Measurements from ENCODE around the gene ACBD3.
A peak's percentile ranks its signal among the peaks of the same experiment; 100 is the strongest.

ACBD3 gene

DNA sequence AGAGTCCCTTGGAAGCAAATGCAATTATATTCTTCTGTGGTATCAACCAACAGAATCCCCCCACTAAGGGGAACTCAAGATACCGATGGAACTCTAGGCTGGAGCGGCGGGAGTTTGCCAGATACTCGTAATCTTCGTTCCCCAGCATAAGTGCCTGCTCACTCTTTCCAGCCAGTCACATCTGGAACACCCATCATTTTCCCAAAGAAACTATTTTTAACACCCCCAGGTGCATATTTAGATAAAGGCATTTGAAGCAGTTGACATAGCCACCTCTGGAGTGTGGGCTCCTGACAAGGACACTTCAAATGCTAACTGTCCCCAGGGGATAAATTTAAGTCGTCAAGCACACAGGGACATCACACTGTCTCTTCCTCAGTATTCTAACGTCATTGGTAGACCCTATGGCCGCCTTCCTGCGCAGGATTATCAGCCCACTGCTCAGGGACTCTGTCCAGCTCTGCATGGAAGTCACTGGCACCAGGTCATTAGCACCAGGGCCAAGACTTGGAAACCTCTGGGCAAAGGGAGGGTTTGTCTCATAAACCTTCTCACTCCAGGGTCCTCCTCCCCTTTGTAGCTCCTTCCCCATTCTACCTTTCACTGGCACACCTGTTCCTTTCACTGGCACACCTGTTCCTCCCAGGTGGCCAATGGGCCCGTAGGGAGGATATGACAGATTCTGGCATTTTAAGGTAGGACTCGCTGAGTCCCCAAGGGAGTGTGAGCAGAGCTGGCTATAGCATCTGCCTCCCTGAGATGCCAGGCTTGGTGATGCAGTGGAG, 75.3 kb downstream of the ACBD3 start:
- DNase-seq: no peak

DNA sequence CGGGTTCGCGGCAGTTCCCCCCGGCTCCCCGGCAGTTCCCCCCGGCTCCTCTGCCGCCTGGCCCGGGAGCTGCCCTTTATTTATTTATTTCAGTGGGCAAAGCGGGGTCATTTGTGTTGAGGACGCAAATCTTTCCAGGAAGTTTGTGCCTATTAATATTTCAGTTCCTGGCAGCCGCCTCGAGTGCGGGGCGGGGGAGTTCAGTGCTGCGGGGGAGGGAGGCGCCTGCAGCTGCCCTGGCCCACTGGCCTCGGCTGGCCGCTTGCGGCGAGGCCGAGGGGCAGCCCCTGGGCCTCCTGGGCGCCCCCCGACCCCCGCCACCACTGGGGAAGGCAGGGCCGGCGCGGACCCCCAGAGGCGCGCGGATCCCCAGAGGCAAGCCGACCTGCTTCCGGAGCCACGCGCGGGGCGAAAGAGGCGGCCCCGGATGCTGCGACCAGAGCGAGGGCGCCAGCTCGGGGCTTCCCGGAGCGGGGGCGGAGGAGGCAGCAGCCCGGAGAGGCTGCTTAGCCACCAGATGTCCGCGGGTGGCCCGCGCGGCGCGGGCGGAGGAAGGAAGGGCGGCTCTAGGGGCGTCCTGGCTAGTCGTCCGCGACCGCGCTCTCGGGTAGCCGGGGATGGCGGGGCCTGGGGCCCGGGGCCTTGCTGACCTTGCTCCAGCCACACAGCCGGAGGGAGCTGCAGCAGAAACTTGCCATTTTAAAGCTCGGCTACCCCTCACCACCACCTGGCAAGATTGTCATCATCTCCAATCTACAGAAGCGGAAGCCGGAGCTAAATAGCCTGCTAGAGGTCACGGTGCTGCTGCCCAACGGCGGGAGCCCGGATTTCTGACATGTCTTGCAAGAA, 76.1 kb downstream of the ACBD3 start:
- peak; percentile 68 to 90 (median 84) for DNase-seq

DNA sequence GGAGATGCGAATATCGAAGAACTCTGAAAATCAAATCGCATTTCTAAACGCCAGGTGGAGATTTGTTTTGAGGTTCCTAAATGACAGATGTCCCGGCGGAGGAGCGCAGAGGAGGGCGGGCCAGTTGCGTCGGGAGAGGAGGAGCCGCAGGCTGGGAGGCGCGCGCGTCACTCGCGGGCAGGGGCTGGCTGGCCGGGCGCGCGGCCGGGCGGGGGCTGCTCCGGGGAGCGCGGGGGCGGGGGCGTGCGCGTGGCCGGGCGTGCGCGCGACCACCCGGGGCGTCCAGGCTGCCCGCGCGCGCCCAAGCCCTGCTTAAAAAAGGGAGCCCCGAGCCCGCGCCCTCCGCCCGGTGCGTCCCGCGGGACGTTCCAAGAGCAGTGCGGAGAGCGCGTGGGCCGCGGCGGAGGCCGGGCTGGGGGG, 76.7 kb downstream of the ACBD3 start:
- DNase-seq: peak; percentile 86 to 96 (median 92)

DNA sequence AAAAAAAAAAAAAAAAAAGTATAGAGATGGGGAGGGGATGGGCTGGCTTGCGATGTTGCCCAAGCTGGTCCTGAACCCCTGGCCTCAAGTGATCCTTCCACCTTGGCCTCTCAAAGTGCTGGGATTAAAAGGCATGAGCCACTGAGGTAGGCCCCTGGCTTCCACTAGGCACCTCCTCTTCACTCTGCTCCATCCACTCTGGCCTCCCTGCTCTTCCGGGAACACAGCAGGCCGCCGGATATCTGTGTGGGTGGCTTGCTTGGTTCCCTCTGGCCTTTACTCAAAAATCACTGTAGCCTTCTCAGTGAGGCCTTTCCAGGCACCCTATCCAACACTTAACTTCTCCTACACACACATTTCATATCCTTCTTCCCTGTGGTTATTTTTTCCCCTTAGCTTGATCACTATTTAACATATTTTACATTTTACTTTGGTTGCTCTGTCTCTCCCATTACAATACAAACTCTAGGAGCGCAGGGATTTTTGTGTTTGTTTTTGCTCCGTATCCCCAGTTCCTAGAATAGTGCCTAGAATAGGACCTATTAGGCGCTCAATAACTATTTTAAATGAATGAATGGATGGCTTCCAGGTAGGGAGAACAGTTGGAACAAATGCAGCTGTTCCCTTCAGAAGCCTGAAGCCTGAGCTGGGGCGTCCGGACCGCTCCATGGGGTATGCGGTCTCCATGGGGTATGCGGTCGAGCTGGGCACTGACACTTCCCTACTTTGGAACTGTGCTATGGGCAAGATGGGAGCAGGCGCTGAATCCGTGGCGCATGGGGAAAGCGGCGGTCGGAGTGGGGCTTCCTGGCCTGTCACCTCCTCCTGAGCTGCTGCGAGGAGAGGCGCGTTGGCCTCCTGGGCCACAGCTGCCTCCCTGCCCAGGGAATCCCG, 77.4 kb downstream of the ACBD3 start:
- peak in 3 of 4 experiments; percentile 48 to 64 (median 49) for DNase-seq

DNA sequence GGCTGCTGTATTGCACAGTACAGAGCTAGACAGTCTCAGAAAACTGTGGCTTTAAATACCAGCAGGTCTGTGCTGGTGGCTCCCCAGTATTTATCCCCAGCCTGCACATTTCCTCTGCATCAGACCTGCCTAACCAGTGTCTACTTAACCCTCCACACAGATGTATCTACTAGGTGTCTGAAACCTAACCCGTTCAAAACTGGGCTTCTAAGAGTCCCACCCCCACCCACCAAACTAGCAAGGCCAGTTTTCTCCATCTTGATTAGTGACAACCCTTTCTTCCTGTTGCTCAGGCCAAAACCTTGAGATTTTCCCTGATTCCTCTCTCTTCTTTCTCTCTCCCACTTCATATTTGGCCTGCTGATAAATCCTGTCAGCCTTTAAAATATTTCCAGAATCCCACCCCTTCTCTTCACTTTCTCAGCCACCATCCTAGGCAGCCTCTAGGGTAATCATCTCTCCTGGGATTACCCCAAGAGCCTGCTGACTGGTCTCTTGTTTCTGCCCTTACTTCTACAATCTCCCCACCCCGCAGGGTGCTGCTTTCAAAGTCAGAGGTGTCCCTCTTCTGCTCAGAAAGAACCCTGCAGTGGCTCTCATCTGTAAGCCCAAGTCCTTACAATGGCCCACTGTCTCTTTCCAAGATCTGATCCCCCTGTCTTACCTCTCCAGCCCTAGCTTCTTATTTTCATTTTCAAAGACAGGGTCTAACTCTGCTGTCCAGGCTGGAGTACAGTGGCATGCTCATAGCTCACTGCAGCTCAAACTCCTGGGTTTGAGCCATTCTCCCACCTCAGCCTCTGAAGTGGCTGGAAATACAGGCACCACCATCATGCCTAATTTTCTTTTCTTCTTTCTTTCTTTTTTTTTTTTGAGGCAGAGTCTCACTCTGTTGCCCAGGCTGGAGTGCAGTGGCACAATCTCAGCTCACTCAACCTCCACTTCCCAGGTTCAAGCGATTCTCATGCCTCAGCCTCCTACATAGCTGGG, 78.8 kb downstream of the ACBD3 start:
- DNase-seq: no peak

DNA sequence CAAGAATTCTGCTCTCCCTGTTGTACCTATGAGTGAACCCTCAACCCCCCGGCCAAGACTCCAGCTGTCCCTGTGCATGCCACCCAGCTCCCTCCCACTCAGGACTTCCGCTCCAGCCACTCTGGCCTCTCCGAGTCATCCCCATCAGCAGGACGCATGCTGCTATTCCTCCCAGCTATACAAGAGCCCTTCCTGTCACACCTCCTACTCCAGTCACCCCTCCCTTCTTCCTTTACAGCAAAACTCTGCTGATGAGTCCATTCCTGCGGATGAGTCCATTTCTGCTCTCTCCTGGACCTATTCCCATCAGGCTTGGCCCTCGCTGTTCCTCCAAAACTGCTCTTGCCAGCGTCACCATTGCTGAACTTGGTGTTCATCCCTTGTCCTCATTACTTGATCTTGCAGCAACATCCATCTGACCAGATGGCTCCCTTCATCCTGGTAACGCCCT, 81.8 kb downstream of the ACBD3 start:
- DNase-seq: no peak

DNA sequence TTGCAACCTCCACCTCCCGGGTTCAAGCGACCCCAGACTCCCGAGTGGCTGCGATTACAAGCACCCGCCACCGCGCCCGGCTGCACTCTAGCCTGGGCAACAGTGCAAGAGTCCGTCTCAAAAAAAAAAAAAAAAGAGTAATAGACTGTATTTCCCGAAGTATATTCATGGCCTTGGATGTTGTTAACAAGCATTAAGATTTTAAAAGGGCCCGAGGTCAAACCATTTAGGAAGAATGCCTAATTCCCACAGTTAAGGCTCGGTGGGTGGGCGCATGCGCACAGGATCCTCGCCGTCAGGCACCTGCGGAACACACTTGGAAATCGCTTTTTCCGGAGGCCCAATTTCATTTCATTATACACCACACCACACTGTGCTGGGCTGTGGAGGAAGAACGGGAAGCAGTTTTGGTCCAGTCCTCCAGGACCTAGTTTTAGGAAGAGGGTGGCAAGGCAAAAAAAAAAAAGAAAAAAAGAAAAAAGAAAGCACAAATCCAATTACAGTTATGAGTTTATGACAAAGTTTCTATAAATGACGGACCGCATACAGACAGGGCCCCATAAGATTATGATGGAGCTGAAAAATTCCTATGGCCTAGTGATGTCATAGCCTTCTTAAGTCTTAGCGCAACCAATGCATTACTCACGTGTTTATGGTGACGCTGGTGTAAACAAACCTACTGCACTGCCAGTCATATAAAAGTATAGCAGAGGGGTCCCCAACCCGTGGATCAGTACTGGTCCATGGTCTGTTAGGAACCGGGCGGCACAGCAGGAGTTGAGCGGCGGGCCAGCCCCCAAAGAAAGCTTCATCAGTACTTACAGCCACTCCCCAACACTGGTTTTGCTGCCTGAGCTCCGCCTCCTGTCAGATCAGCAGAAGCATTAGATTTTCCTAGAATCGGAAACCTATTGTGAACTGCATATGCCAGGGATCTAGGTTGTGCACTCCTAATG, 85.8 kb downstream of the ACBD3 start:
- DNase-seq: peak; percentile 44 to 71 (median 58)

DNA sequence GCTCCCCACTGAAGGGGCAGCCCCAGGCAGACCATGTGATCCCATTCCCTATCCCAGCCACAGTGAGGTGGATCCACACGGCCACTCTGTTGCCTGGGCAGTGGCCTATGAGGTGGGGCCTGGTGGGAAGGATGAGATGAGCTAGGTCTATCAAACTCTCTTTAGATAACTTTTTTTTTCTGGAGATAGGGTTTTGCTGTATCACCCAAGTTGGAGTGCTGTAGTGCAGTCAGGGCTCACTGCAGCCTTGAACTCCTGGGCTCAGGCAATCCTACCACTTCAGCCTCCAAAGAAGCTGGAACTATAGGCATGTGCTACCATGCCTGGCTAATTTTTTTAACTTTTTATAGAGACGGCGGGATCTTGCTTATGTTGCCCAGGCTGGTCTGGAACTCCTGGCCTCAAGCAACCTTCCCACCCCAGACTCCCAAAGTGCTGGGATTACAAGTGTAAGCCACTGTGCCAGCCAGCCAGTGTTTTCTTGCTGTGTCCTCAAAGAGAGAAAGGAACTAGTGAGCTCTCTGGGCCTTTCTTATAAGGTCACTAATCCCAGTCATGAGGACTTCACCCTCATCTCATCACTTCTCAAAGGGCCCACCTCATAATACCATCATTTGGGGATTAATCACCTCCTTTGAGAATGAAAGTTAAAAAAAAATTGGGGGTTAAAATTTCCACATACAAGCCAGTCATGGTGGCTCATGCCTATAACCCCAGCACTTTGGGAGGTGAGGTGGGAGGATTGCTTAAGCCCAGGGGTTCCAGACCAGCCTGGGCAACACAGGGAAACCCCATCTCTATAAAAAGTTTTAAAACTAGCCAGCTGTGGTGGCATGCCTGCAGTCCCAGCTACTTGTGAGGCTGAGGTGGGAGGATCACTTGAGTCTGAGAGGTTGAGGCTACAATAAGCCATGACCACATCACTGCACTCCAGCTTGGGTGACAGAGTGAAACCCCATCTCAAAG, 87.4 kb downstream of the ACBD3 start:
- DNase-seq: peak; percentile 37 to 74 (median 48)

DNA sequence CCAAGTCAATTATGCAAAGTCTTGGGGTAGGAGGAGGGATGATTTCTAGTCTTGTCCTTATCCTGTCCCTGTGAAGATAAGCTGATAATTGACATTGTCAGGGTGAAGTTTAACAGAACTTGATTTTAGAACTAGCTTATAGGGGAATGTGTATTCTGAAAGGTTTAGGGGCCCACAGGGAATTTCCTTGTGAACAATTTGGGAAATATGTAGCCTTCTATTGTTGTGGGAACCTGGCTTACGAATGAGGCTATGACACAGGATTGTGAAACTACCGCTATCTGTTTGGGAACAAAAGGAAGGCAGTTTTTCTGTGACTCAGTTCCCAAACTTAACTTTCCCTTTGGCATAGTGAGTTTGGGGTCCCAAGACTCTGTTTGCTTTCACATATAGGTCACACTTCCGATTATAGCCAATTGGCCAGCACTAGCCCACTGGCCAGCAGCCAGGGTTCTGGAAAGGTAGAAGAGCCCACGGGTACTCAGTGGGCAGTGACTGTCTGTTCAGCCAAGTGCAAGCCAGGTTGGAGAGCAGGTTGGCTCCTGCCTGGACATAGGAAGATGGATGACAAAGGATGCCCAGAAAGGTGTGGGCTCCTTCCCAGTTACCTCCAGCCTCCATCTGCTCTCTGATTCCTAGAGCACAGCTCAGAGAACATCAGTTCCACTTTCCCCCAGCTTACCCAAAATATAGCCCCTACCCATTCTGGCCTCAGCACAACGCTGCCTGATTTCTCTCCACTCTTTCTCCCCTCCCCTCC, 88.5 kb downstream of the ACBD3 start:
- peak in 3 of 4 experiments; percentile 22 to 42 (median 41) for DNase-seq

DNA sequence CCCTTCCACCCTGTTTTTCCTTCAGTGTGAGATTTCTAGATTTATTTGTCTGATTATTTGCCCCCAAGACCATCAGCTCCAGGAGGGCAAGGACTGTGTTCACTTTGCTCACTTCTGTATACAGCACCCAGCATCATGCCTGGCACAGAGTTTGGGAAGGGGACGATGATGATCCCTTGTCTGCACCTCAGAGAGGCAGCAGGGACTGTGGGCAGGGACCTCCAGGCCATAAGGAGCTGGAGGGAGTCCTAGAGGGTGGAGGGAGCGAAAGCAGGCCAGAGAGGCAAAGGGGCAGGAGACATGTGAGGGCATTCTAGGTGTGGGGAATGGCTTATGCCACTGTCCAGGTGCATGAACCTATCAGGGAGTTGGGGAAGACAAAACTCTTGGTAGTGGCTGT, 91.3 kb downstream of the ACBD3 start:
- DNase-seq: no peak
